Uterine smooth muscle cell (primary cell): ENCODE results near the gene EIF4E1B. TPM values are rescaled to one million over a fixed set of nuclear protein-coding genes. Genes with fewer than 3 reads are reported as not detected.

Experiments used
- total RNA-seq: library from RNA; depleted of rRNA; stranded (reverse); fragments of >200 nt; gene quantifications from 2 replicates; pipeline ENCODE4 v1.2.3, GENCODE V29; 2014

The EIF4E1B gene, protein sequence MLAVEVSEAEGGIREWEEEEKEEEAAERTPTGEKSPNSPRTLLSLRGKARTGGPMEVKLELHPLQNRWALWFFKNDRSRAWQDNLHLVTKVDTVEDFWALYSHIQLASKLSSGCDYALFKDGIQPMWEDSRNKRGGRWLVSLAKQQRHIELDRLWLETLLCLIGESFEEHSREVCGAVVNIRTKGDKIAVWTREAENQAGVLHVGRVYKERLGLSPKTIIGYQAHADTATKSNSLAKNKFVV
- not detected in 2 replicates for total RNA-seq

DNA sequence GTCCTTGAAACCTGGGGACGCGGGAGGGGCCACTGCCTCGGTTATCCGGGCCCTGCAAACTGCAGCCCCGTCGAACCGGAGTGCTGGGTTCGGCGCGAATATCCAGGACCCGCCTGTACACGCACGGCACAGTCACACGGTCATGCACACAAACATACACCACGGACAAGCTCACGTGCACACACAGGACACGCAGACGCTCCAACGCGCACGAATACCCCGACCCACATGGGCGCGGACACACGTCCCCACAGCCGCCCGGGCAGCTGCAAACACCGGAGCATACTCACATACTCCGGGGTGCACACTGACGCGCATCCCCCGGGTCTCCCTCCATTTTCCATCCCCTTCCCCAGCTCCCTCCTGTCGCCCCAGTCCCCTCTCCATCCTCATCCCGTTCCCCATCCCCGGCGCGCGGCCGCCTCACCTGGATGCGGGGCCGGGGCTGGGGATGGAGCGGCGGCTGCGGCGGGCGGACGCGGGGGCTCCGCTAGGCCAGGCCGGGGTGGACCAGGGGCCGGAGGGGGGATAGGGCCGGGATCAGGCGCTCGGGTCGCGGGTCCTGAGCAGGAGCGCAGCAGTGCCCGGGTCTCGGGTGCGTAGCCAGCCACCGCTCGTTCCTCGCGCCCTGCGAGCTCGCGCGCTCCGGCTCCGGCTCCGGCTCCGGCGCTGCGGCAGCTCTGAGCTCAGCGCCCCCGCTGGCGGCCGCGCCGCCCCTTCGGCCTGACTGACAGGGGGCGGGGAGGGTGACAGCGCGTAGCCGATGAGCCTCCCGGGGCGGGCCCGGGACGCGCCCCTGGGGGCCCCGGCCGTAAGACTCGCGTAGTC lies at the start of gene EIF4E1B, which contains the start of gene SNCB:
Gene EIF4E1B, plus strand, starts transcription at position 823 of the 828 bp plus-strand sequence. CDS start 12,113 bp downstream, outside the sequence.
Gene SNCB, minus strand, starts transcription at position 682 of the 828 bp plus-strand sequence. CDS start 880 bp downstream, outside the sequence.

DNA sequence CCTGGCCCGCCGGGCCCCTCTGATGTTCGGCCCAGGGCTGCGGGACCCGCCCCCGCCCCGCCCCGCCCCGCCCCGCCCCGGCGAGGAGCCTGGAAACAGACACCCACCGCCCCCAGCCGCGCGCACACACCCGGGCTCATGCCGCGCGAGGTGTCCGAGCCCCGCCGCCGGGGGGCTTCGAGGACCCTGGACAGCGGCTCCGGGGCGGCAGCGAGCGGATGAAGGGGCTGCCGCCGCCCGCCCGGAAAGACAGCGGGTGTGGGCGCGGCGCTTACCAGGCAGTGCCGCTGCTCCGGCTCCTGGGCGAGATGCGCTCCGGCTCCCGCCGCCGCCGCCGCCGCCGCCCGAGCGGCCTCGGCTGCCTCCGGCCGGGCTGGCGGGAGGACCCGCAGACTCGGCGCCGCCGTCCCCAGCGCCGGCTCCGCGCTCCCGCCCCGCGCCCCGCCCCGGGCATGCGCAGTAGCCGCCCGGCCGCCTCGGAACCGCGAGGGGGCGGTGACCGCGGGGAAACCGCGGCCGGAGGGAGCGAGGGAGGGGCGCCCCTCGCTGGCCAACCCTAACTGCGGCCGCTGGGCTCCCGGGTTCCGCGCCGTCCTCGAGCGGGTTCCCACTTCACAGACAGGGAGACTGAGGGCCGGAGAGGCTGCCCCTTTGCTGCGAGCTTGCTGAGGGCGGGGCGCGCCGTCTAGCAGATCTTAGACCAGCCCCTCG lies 20.6 kb upstream of the EIF4E1B start, which contains the start of gene GPRIN1:
Gene GPRIN1, minus strand, starts transcription at position 433 of the 711 bp plus-strand sequence. CDS start 10,322 bp downstream, outside the sequence.

DNA sequence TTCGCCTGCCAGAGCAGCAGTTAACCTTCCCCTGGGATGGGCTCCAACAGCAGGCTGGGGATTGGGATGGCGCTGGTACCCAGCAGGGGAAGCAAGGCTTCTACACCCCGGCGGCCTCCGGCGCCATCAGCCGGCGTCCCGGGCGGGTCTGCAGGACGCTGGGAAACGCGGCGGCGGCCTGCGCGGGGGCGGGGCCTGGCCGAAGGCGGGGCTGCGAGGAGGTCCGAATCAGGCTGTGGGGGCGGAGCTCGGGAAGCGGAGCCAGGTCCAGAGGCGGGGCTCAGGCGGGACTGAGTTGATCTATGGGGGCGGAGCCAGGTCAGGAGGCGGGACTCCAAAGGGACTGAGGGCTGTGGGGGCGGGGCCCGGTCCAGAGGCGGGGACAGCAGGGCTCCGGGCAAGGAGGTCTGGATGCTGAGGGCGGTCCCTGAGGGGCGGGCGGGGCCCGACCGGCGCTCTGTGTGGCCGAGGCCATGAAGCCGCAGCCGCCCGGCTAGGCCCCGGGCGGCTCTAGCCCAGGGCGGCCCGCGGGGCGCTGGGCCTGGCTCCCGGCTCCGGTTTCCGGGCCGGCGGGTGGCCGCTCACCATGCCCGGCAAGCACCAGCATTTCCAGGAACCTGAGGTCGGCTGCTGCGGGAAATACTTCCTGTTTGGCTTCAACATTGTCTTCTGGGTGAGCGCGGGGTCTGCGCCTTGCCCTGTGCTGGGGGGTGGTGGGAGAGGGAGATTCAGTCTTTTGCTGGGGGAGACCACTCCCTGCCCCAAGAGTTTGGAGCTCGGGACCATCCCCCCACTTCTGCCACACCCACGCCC lies 16.8 kb downstream of the EIF4E1B start, which contains the start of gene TSPAN17:
Gene TSPAN17, plus strand, starts transcription at position 455 of the 813 bp plus-strand sequence. Its CDS starts 132 bp downstream, at position 587.

Other genes with a start within 250 kb of the EIF4E1B start
- gene NOP16, start 242.1 kb upstream of the EIF4E1B start, total RNA-seq, result 11.4 and 20.0 TPM in 2 replicates
- gene HIGD2A, start 241.9 kb upstream of the EIF4E1B start, total RNA-seq, result 17.0 and 25.4 TPM in 2 replicates
- 89.4 and 139 TPM in 2 replicates for gene CLTB, start 214.1 kb upstream of the EIF4E1B start, total RNA-seq
- gene FAF2, start 182.3 kb upstream of the EIF4E1B start, total RNA-seq, result 36.5 and 38.3 TPM in 2 replicates
- 1.00 and 1.7 TPM in 2 replicates for gene RNF44, start 93.3 kb upstream of the EIF4E1B start, total RNA-seq
- gene CDHR2, start 81.3 kb upstream of the EIF4E1B start, total RNA-seq, result not detected in 2 replicates
- gene GPRIN1, start 20.5 kb upstream of the EIF4E1B start, total RNA-seq, result 4.4 and 9.8 TPM in 2 replicates
- 0.37 and 2.8 TPM in 2 replicates for gene SNCB, start 141 bp upstream of the EIF4E1B start, total RNA-seq
- 35.5 and 40.4 TPM in 2 replicates for gene TSPAN17, start 16.8 kb downstream of the EIF4E1B start, total RNA-seq
- not detected in 2 replicates for gene UNC5A, start 179.9 kb downstream of the EIF4E1B start, total RNA-seq